SK-N-SH (cell line): ENCODE measurements around the gene STEEP1. TPM values are rescaled to one million over a fixed set of nuclear protein-coding genes. Genes with fewer than 3 reads are reported as not detected.

Source experiments
- CTCF ChIA-PET: fragments of 300-600, 350-600 bp; formaldehyde crosslinking; extraction: SDS; loops from one replicate; lab custom pipeline; 2021; lab: Yijun Ruan, JAX
- POLR2A ChIA-PET: fragments of 350-600 bp; sonication (Branson Sonifier 250); formaldehyde crosslinking; extraction: SDS; loops from one replicate; lab custom pipeline; 2020; ENCODE audit warnings: antibody characterized with exemption, inconsistent platforms; lab: Yijun Ruan, JAX
- DNase-seq: peaks from one replicate; pipeline ENCODE4 v3.0.0; 2012
- H2AFZ ChIP-seq: fragments of 200-600 bp; sonication (generic); 2 replicates; pipeline ENCODE4 v1.8.1; 2016; ENCODE audit warnings: antibody characterized with exemption, mild to moderate bottlenecking, low read depth
- H3F3A ChIP-seq: fragments of 200-600 bp; sonication (generic); replicated peaks from 2 replicates; pipeline ENCODE3; 2016; ENCODE audit warnings: antibody characterized with exemption, mild to moderate bottlenecking; ENCODE audit not compliant: insufficient read depth
- H3K27ac ChIP-seq, 2 experiments: fragments of 200-500 bp in 1 of 2; fragments of 200-600 bp in 1 of 2; sonication (Bioruptor generic) in 1 of 2; sonication (generic), shearing (Covaris generic) in 1 of 2; 2 replicates each; pipeline versions ENCODE4 v1.5.1 to v1.6.1; 2014 to 2016; ENCODE audit warnings: low read depth in 2 of 2, inconsistent platforms in 1 of 2, low read length in 1 of 2, mild to moderate bottlenecking in 1 of 2, mixed read lengths in 1 of 2
- H3K27me3 ChIP-seq: fragments of 200-600 bp; sonication (generic), shearing (Covaris generic); 2 replicates; pipeline ENCODE4 v1.6.1; 2016; ENCODE audit warnings: mixed run types; ENCODE audit not compliant: insufficient read depth
- H3K36me3 ChIP-seq, 2 experiments: fragments of 200-500 bp in 1 of 2; fragments of 200-600 bp in 1 of 2; sonication (Bioruptor generic) in 1 of 2; sonication (generic) in 1 of 2; replicated peaks in 1 of 2; 2 replicates each; pipeline versions ENCODE3 to v1.5.1; 2014 to 2016; ENCODE audit warnings: low read length in 1 of 2, mild to moderate bottlenecking in 1 of 2; ENCODE audit not compliant: insufficient read depth in 2 of 2, control insufficient read depth in 1 of 2
- H3K4me1 ChIP-seq, 2 experiments: fragments of 200-500 bp in 1 of 2; fragments of 200-600 bp in 1 of 2; sonication (Bioruptor generic) in 1 of 2; sonication (generic), shearing (Covaris generic) in 1 of 2; 2 replicates each; pipeline versions ENCODE4 v1.5.1 to v1.6.1; 2014 to 2016; ENCODE audit warnings: low read depth in 1 of 2, low read length in 1 of 2, mixed run types in 1 of 2; ENCODE audit not compliant: insufficient read depth in 2 of 2, control insufficient read depth in 1 of 2
- H3K4me2 ChIP-seq: fragments of 200-600 bp; sonication (generic), shearing (Covaris generic); 2 replicates; pipeline ENCODE4 v1.6.1; 2017; ENCODE audit warnings: mixed run types
- H3K4me3 ChIP-seq, 2 experiments: fragments of 200-500 bp in 1 of 2; fragments of 200-600 bp in 1 of 2; sonication (Bioruptor generic) in 1 of 2; sonication (generic), shearing (Covaris generic) in 1 of 2; 2 replicates each; pipeline versions ENCODE4 v1.5.1 to v1.8.1; 2014 to 2016; ENCODE audit warnings: low read depth in 2 of 2, inconsistent platforms in 1 of 2, low read length in 1 of 2, mild to moderate bottlenecking in 1 of 2, mixed read lengths in 1 of 2, moderate library complexity in 1 of 2
- H3K79me2 ChIP-seq: fragments of 200-600 bp; sonication (generic); 2 replicates; pipeline ENCODE4 v1.8.1; 2017; ENCODE audit warnings: mild to moderate bottlenecking; ENCODE audit not compliant: insufficient read depth
- H3K9ac ChIP-seq: fragments of 200-600 bp; sonication (generic); 2 replicates; pipeline ENCODE4 v1.6.1; 2017; ENCODE audit warnings: mixed run types
- H3K9me2 ChIP-seq: fragments of 200-600 bp; sonication (generic); 2 replicates; pipeline ENCODE4 v1.6.1; 2017; ENCODE audit warnings: mixed run types
- H3K9me3 ChIP-seq: fragments of 200-600 bp; sonication (generic); 2 replicates; pipeline ENCODE4 v1.6.1; 2017; ENCODE audit warnings: mixed run types, mild to moderate bottlenecking, moderate library complexity
- H4K20me1 ChIP-seq: fragments of 200-600 bp; sonication (generic); 2 replicates; pipeline ENCODE4 v1.6.1; 2017; ENCODE audit warnings: mild to moderate bottlenecking, mixed run types; ENCODE audit not compliant: insufficient read depth
- CHD2 ChIP-seq: fragments of 150-350 bp; IDR thresholded peaks from 2 replicates; pipeline ENCODE4 v1.6.1; 2018; ENCODE audit warnings: low read length; ENCODE audit not compliant: partially characterized antibody
- ELF1 ChIP-seq: IDR thresholded peaks from 2 replicates; pipeline ENCODE4 v1.4.0; 2012
- FOXM1 ChIP-seq: IDR thresholded peaks from 2 replicates; pipeline ENCODE4 v1.4.0; 2012; ENCODE audit warnings: low read depth, mild to moderate bottlenecking
- GABPA ChIP-seq: IDR thresholded peaks from 2 replicates; pipeline ENCODE4 v1.4.0; 2012; ENCODE audit warnings: low read depth, mild to moderate bottlenecking
- GATA2 ChIP-seq: sonication (generic); formaldehyde crosslinking; IDR thresholded peaks from 2 replicates; pipeline ENCODE4 v1.5.0; 2020; ENCODE audit warnings: mild to moderate bottlenecking, missing genetic modification reagents
- JUND ChIP-seq: IDR thresholded peaks from 2 replicates; pipeline ENCODE4 v1.4.0; 2012
- NFIC ChIP-seq: IDR thresholded peaks from 2 replicates; pipeline ENCODE4 v1.4.0; 2012; ENCODE audit warnings: borderline replicate concordance
- PBX3 ChIP-seq: IDR thresholded peaks from 2 replicates; pipeline ENCODE4; 2012
- RCOR1 ChIP-seq: fragments of 150-350 bp; IDR thresholded peaks from 2 replicates; pipeline ENCODE4 v1.6.1; 2017; ENCODE audit warnings: antibody characterized with exemption, low read length
- REST ChIP-seq: IDR thresholded peaks from 2 replicates; pipeline ENCODE4 v1.6.1; 2012; ENCODE audit warnings: mild to moderate bottlenecking, low read depth, low read length, moderate library complexity
- RXRA ChIP-seq: IDR thresholded peaks from 2 replicates; pipeline ENCODE4 v1.4.0; 2012; ENCODE audit warnings: low read depth, mild to moderate bottlenecking, borderline replicate concordance
- SIN3A ChIP-seq: IDR thresholded peaks from 2 replicates; pipeline ENCODE4 v1.6.1; 2012; ENCODE audit warnings: low read depth, mild to moderate bottlenecking, low read length, moderate library complexity, borderline replicate concordance
- TCF12 ChIP-seq: IDR thresholded peaks from 2 replicates; pipeline ENCODE4 v1.4.0; 2012
- TEAD4 ChIP-seq: IDR thresholded peaks from 2 replicates; pipeline ENCODE4 v1.4.0; 2012; ENCODE audit warnings: mild to moderate bottlenecking, borderline replicate concordance; ENCODE audit not compliant: insufficient read depth
- USF2 ChIP-seq: fragments of 150-350 bp; IDR thresholded peaks from 2 replicates; pipeline ENCODE4 v1.6.1; 2017; ENCODE audit warnings: antibody characterized with exemption, low read length, low read depth, borderline replicate concordance
- YY1 ChIP-seq: IDR thresholded peaks from 2 replicates; pipeline ENCODE4 v1.4.0; 2012; ENCODE audit warnings: low read depth, mild to moderate bottlenecking
- WGBS: methylation state at CpG from one replicate; pipeline ENCODE4 v1.1.6; 2017; ENCODE audit warnings: low lambda C conversion rate; 5-methylcytosine and 5-hydroxymethylcytosine counted together
- polyA plus RNA-seq, 3 experiments: library from polyadenylated mRNA; depleted of rRNA; stranded (reverse); fragments of >200 nt; gene quantifications; 2 replicates each; pipeline ENCODE4 v1.2.3, GENCODE V29; 2012

Gene STEEP1
- polyA plus RNA-seq, 1 of the 3 experiments (the other 2 are of a cell fraction), result 19.2 TPM

- Histone ChIP-seq H3K27me3 (peaks cover 11% of the 10 kb centered on the region; the same call in 1 of the 2 replicates), H3K9ac (no peak overlapping the region), H3K27ac (no peak overlapping the region), H3K36me3 (no peaks in the 10 kb centered on the region), H3K9me3 (no peaks in the 10 kb centered on the region), H3K4me2 (no peak overlapping the region), H3K79me2 (no peaks in the 10 kb centered on the region), H2AFZ (no peak overlapping the region), H3K4me1 (no peaks in the 10 kb centered on the region), H3K9me2 (no peaks in the 10 kb centered on the region), H4K20me1 (no peaks in the 10 kb centered on the region), H3F3A (no peaks in the 10 kb centered on the region), H3K4me3 (no peak overlapping the region)
- TF ChIP-seq GATA2 (CRISPR knock-in tag), result no peak
- TF ChIP-seq YY1, result no peak
- no peak for TF ChIP-seq NFIC
- no peak for TF ChIP-seq GABPA
- no peak for TF ChIP-seq USF2
- no peak for TF ChIP-seq JUND
- TF ChIP-seq PBX3, result no peak
- no peak for TF ChIP-seq SIN3A
- no peak for TF ChIP-seq RCOR1
- TF ChIP-seq REST, result no peak
- TF ChIP-seq FOXM1, result no peak
- TF ChIP-seq TCF12, result no peak
- TF ChIP-seq ELF1, result no peak
- TF ChIP-seq TEAD4, result no peak
- no peak for TF ChIP-seq CHD2
- TF ChIP-seq RXRA, result no peak
- POLR2A ChIA-PET, result no interaction called here
- no peak for DNase-seq
- WGBS, result 47% methylated on average over 4 of the region's 4 CpGs
- CTCF ChIA-PET, result interaction anchor here (1.0 to 3.6 kb wide), 4 partner anchors 30 to 257 kb away, joined by 3 to 31 read pairs (median 12); no protein-coding TSS in a partner anchor
These were observed 46.8 kb downstream of the STEEP1 start for GRCh38 chrX:119518371-119518770.
